Measurements from ENCODE around the gene EMCN. TPM values are rescaled to one million over a fixed set of nuclear protein-coding genes. Genes with fewer than 3 reads are reported as not detected.
"Not testable (repeated sequence)": the region's sequence is repeated elsewhere in the genome, so short reads cannot be mapped to it uniquely, and the experiment has no call there.

The EMCN gene
- total RNA-seq, 4 donors from 2014 or later, result 24.5 to 64.8 (median 32.4) TPM

GRCh38 chr4:100362366-100362765 lies 155.5 kb downstream of the EMCN start:
- ATAC-seq (ENCODE audit: low FRiP score) (no peak), DNase-seq (ENCODE audit: low spot score) (no peak)
- no peak for TF ChIP-seq CTCF (IDR thresholded peaks at IDR 0.05)

GRCh38 chr4:100361336-100361735 lies 156.5 kb downstream of the EMCN start:
- no peak for DNase-seq (ENCODE audit: low spot score)
- TF ChIP-seq CTCF (IDR thresholded peaks at IDR 0.05), result no peak
- ATAC-seq (ENCODE audit: low FRiP score), result no peak

GRCh38 chr4:100360211-100360610 lies 157.6 kb downstream of the EMCN start:
- no peak for DNase-seq (ENCODE audit: low spot score)
- no peak for ATAC-seq (ENCODE audit: low FRiP score)
- TF ChIP-seq CTCF (IDR thresholded peaks at IDR 0.05), result no peak

- TF ChIP-seq CTCF (IDR thresholded peaks at IDR 0.05), result no peak
- no peak for ATAC-seq (ENCODE audit: low FRiP score)
- DNase-seq (ENCODE audit: low spot score), result no peak
These were observed 158.4 kb downstream of the EMCN start for GRCh38 chr4:100359441-100359840.

- no peak for ATAC-seq (ENCODE audit: low FRiP score)
- DNase-seq (ENCODE audit: low spot score), result no peak
- TF ChIP-seq CTCF (IDR thresholded peaks at IDR 0.05), result no peak
These were observed 160.3 kb downstream of the EMCN start for GRCh38 chr4:100357542-100357941.

- DNase-seq (ENCODE audit: low spot score), result no peak
- no peak for TF ChIP-seq CTCF (IDR thresholded peaks at IDR 0.05)
- ATAC-seq (ENCODE audit: low FRiP score), result no peak
These were observed 161.7 kb downstream of the EMCN start for GRCh38 chr4:100356172-100356571.

GRCh38 chr4:100352352-100352751 lies 165.5 kb downstream of the EMCN start:
- not testable (repeated sequence) for DNase-seq (ENCODE audit: low spot score); ATAC-seq (ENCODE audit: low FRiP score)

GRCh38 chr4:100348473-100348872 lies 169.3 kb downstream of the EMCN start:
- TF ChIP-seq CTCF (IDR thresholded peaks at IDR 0.05), result no peak
- DNase-seq (ENCODE audit: low spot score) (no peak), ATAC-seq (ENCODE audit: low FRiP score) (no peak)
